SK-N-SH treated with all-trans-retinoic acid at 6 μM for 48 hours (cell line): ENCODE data around the gene CLEC16A.

Experiments
- ARNTL ChIP-seq: fragments of 450-650 bp; formaldehyde crosslinking; IDR thresholded peaks from 2 replicates; pipeline ENCODE4 v1.5.0; 2020; ENCODE audit warnings: low read depth, mild to moderate bottlenecking, moderate library complexity, borderline replicate concordance
- ESRRG ChIP-seq: fragments of 250-450 bp; sonication (Bioruptor Pico); IDR thresholded peaks from 2 replicates; pipeline ENCODE4 v1.6.1; 2021; ENCODE audit warnings: mild to moderate bottlenecking
- OSR1 ChIP-seq: fragments of 250-450 bp; sonication (Bioruptor Pico); IDR thresholded peaks from 2 replicates; pipeline ENCODE4 v1.8.0; 2022; ENCODE audit warnings: moderate library complexity, mild to moderate bottlenecking, inconsistent platforms
- PPARA ChIP-seq: fragments of 250-450 bp; sonication (Bioruptor Pico); IDR thresholded peaks from 2 replicates; pipeline ENCODE4 v1.5.0; 2020; ENCODE audit warnings: mild to moderate bottlenecking, borderline replicate concordance
- TOX ChIP-seq: fragments of 250-450 bp; sonication (Bioruptor Pico); IDR thresholded peaks from 2 replicates; pipeline ENCODE4 v1.8.0; 2021; ENCODE audit warnings: mild to moderate bottlenecking, moderate library complexity, borderline replicate concordance
- ZFP3 ChIP-seq: fragments of 250-450 bp; sonication (Bioruptor Pico); IDR thresholded peaks from 2 replicates; pipeline ENCODE4 v1.5.0; 2020; ENCODE audit warnings: mild to moderate bottlenecking, moderate library complexity
- ZNF565 ChIP-seq: fragments of 450-650 bp; formaldehyde crosslinking; conservative IDR thresholded peaks from 2 replicates; pipeline ENCODE4 v1.5.0; 2020; ENCODE audit warnings: low read depth, mild to moderate bottlenecking, moderate library complexity
- ZNF70 ChIP-seq: fragments of 450-650 bp; formaldehyde crosslinking; IDR thresholded peaks from 2 replicates; pipeline ENCODE4 v1.5.0; 2020; ENCODE audit warnings: mild to moderate bottlenecking, moderate library complexity
- ZNF8 ChIP-seq: fragments of 450-650 bp; formaldehyde crosslinking; IDR thresholded peaks from 2 replicates; pipeline ENCODE4 v1.5.0; 2020; ENCODE audit warnings: mild to moderate bottlenecking, moderate library complexity
- TF ChIP-seq, protein P1 (sequence below): fragments of 250-450 bp; sonication (Bioruptor Pico); IDR thresholded peaks from 2 replicates; pipeline ENCODE4 v1.8.0; 2020; ENCODE audit warnings: mild to moderate bottlenecking, moderate library complexity, borderline replicate concordance
- TF ChIP-seq, protein P2 (sequence below): fragments of 250-450 bp; sonication (Bioruptor Pico); IDR thresholded peaks from 2 replicates; pipeline ENCODE4 v1.5.1; 2021; ENCODE audit warnings: mild to moderate bottlenecking, moderate library complexity

DNA sequence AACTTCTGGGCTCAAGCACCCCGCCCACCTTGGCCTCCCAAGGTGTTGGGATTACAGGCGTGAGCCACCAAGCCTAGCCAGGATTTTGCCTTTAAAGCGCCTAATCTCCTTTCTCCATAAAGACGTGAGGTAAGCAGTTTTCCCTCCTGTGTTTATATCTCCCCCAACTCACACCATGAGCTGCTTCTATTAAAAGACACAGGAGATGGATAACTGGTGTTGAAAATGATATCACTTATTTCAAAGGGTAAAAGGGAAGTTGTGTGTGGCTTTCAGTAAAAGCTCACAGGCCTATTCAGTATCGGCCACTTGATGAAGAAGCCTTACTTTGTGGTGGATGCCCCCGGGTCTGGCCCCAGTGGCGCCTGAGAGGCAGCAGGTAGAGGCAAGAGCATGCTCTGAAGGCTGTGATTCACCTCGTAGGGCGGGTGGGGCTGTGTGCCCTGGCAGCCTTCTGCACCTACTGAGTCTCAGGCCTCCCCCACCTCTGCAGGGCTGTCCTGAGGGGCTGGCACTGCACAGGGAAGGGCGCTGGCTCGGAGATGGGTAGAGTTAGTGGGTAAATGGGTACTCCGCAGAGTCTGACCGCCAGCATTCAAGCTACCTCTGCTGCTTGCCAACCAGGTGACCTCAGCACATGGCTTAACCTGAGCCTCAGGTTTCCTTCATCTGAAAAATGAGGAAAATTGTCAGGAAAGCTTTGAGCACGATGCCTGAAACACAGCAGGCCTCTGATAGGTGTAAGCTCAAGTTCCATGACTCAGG lies 146.8 kb downstream of the CLEC16A start:
- TF ChIP-seq, protein P1, sequence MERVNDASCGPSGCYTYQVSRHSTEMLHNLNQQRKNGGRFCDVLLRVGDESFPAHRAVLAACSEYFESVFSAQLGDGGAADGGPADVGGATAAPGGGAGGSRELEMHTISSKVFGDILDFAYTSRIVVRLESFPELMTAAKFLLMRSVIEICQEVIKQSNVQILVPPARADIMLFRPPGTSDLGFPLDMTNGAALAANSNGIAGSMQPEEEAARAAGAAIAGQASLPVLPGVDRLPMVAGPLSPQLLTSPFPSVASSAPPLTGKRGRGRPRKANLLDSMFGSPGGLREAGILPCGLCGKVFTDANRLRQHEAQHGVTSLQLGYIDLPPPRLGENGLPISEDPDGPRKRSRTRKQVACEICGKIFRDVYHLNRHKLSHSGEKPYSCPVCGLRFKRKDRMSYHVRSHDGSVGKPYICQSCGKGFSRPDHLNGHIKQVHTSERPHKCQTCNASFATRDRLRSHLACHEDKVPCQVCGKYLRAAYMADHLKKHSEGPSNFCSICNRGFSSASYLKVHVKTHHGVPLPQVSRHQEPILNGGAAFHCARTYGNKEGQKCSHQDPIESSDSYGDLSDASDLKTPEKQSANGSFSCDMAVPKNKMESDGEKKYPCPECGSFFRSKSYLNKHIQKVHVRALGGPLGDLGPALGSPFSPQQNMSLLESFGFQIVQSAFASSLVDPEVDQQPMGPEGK (CRISPR knock-in tag): no peak
- no peak for TF ChIP-seq ZNF8 (CRISPR knock-in tag)
- TF ChIP-seq ESRRG (CRISPR knock-in tag): no peak
- TF ChIP-seq ARNTL: no peak
- TF ChIP-seq, protein P2, sequence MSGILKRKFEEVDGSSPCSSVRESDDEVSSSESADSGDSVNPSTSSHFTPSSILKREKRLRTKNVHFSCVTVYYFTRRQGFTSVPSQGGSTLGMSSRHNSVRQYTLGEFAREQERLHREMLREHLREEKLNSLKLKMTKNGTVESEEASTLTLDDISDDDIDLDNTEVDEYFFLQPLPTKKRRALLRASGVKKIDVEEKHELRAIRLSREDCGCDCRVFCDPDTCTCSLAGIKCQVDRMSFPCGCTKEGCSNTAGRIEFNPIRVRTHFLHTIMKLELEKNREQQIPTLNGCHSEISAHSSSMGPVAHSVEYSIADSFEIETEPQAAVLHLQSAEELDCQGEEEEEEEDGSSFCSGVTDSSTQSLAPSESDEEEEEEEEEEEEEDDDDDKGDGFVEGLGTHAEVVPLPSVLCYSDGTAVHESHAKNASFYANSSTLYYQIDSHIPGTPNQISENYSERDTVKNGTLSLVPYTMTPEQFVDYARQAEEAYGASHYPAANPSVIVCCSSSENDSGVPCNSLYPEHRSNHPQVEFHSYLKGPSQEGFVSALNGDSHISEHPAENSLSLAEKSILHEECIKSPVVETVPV (CRISPR knock-in tag): no peak
- no peak for TF ChIP-seq ZNF70 (CRISPR knock-in tag)
- TF ChIP-seq OSR1: no peak
- no peak for TF ChIP-seq PPARA (CRISPR knock-in tag)
- no peak for TF ChIP-seq TOX (CRISPR knock-in tag)
- no peak for TF ChIP-seq ZFP3
- TF ChIP-seq ZNF565 (CRISPR knock-in tag): no peak
